Common myeloid progenitor, CD34-positive (primary cell): ENCODE data around the gene AKR7A3.
"Not testable (repeated sequence)": the region's sequence is repeated elsewhere in the genome, so short reads cannot be mapped to it uniquely, and the experiment has no call there.

Experiments
- CTCF ChIA-PET: fragments of 350-600 bp; sonication (Branson Sonifier 250); formaldehyde crosslinking; loops from one replicate; lab custom pipeline; 2021; ENCODE audit warnings: antibody characterized with exemption; lab: Charles Lee
- POLR2A ChIA-PET: fragments of 350-600 bp; sonication (Branson Sonifier 250); formaldehyde crosslinking; loops from one replicate; lab custom pipeline; 2021; ENCODE audit warnings: antibody characterized with exemption; lab: Charles Lee
- DNase-seq, 3 donors: peaks; one replicate each; pipeline versions ENCODE4 v3.0.0 to v3.0.0-alpha.2; 2013
- H3K27ac ChIP-seq, 2 experiments: 1 replicate in 1 of 2; 2 replicates in 1 of 2; pipeline ENCODE4 v1.7.0; 2013; ENCODE audit warnings: inconsistent platforms in 2 of 2, low read length in 2 of 2, mild to moderate bottlenecking in 2 of 2, low read depth in 1 of 2, moderate library complexity in 1 of 2; ENCODE audit not compliant: severe bottlenecking in 2 of 2, insufficient read depth in 1 of 2, poor library complexity in 1 of 2
- H3K27me3 ChIP-seq, 5 experiments: replicated peaks in 2 of 5; 1 replicate in 3 of 5; 2 replicates in 2 of 5; pipeline versions ENCODE4 v1.6.1 to v1.7.0; 2013; ENCODE audit warnings: low read length in 4 of 5, mild to moderate bottlenecking in 2 of 5, moderate library complexity in 2 of 5, inconsistent platforms in 1 of 5; ENCODE audit not compliant: insufficient read depth in 5 of 5, control insufficient read depth in 4 of 5
- H3K36me3 ChIP-seq, 4 experiments: 1 replicate in 2 of 4; 2 replicates in 2 of 4; pipeline versions ENCODE4 v1.6.1 to v1.7.0; 2013; ENCODE audit warnings: low read length in 3 of 4, control low read depth in 1 of 4, mild to moderate bottlenecking in 1 of 4; ENCODE audit not compliant: control insufficient read depth in 4 of 4, insufficient read depth in 4 of 4
- H3K4me1 ChIP-seq, 4 experiments: 1 replicate in 3 of 4; 2 replicates in 1 of 4; pipeline versions ENCODE4 v1.6.1 to v1.7.1; 2013; ENCODE audit warnings: low read length in 3 of 4, mild to moderate bottlenecking in 3 of 4, control low read depth in 1 of 4, inconsistent platforms in 1 of 4, moderate library complexity in 1 of 4; ENCODE audit not compliant: control insufficient read depth in 4 of 4, insufficient read depth in 4 of 4; ENCODE audit errors: control extremely low read depth in 1 of 4
- H3K4me3 ChIP-seq, 7 experiments: 1 replicate in 4 of 7; 2 replicates in 3 of 7; pipeline versions ENCODE4 v1.5.1 to v1.7.0; 2013; ENCODE audit warnings: mild to moderate bottlenecking in 7 of 7, low read length in 6 of 7, moderate library complexity in 6 of 7, inconsistent platforms in 2 of 7, low read depth in 2 of 7, control low read depth in 1 of 7; ENCODE audit not compliant: insufficient read depth in 4 of 7, control insufficient read depth in 1 of 7; ENCODE audit errors: extremely low read depth in 1 of 7
- H3K9me3 ChIP-seq, 5 experiments: 1 replicate in 4 of 5; 2 replicates in 1 of 5; pipeline versions ENCODE4 v1.6.1 to v1.7.1; 2013; ENCODE audit warnings: low read length in 4 of 5, mild to moderate bottlenecking in 2 of 5, inconsistent platforms in 1 of 5, low read depth in 1 of 5, moderate library complexity in 1 of 5; ENCODE audit not compliant: control insufficient read depth in 4 of 5, insufficient read depth in 2 of 5; ENCODE audit errors: control extremely low read depth in 1 of 5
- WGBS: methylation state at CpG from one replicate; pipeline ENCODE4 v1.1.5; 2013; ENCODE audit not compliant: insufficient coverage; 5-methylcytosine and 5-hydroxymethylcytosine counted together

AKR7A3 gene

DNA sequence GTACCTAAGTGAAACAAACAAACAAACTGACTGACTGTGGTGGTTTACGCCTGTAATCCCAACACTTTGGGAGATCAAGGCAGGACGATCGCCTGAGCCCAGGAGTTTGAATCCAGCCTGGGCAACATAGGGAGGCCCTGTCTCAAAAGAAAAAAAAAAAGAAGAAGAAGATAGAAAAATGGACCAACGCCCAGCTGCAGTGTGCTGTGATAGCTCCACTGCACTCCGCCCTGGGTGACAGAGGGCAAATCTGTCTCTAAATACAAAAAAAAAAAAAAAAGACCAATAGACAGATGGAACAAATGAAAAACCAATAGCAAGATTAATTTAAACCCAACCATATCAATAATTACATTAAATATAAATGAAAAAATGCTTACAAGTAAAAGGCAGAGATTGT, 13.9 kb downstream of the AKR7A3 start:
- peaks cover 0 to 7% (median 2%) of the 10 kb centered on the region in 4 experiments for H3K4me1 ChIP-seq
- H3K9me3 ChIP-seq, result peaks cover 0 to 15% (median 4%) of the 10 kb centered on the region in 5 experiments
- peak overlapping the region in 3 of 7 experiments; percentile 36 to 66 (median 64) for H3K4me3 ChIP-seq
- ChIA-PET CTCF (no interaction called here), POLR2A (no interaction called here)
- H3K27ac ChIP-seq, result no peak overlapping the region
- 100% methylated on average over 3 of the region's 5 CpGs for WGBS
- no peaks in the 10 kb centered on the region for H3K36me3 ChIP-seq
- DNase-seq, result no peak
- H3K27me3 ChIP-seq, result peaks cover 0 to 24% (median 10%) of the 10 kb centered on the region in 5 experiments

DNA sequence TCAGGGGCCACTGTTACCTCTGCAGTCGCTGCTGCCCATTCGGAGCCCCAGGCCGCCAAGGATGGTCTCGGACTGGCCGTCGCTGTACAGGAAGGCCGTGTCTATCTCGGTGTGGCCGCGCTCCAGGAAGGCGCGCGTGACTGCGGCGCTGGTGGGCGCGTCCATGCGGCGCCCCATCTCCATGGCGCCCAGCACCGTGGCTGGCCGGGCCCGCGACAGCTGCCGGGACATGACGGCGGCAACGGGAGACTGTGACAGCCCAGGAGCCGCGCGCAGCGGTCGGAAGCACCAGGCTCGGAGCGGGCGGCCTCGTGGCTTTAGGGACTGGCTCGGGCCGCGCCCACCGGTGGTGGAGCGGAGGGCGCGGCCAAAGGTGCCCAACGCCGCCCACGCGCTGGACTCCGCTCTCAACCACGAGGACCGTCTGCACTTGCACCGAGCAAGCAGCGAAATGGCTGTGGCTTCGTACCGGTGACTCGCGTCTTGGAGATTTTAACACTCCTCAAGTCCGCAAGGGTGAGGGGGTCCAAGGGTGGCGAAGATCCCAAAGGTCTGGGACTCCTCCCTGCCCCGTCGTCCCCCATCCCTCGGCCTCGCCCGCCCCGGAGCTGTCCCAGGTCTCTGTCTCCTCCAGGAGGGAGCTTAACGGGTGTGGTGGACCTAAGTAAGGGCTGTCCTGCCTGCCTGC, 14.6 kb downstream of the AKR7A3 start:
- H3K27me3 ChIP-seq, result peaks cover 0 to 24% (median 10%) of the 10 kb centered on the region in 5 experiments
- POLR2A ChIA-PET, H3K36me3 ChIP-seq, H3K27ac ChIP-seq, CTCF ChIA-PET, H3K4me1 ChIP-seq: not testable (repeated sequence)
- H3K9me3 ChIP-seq, result peaks cover 0 to 15% (median 4%) of the 10 kb centered on the region in 5 experiments
- peak overlapping the region in 4 of 7 experiments; percentile 1 to 66 (median 50) for H3K4me3 ChIP-seq
- DNase-seq, result peak in 2 of 3 donors; percentile 17 to 42
- WGBS, result 9% methylated on average over 44 of the region's 66 CpGs

DNA sequence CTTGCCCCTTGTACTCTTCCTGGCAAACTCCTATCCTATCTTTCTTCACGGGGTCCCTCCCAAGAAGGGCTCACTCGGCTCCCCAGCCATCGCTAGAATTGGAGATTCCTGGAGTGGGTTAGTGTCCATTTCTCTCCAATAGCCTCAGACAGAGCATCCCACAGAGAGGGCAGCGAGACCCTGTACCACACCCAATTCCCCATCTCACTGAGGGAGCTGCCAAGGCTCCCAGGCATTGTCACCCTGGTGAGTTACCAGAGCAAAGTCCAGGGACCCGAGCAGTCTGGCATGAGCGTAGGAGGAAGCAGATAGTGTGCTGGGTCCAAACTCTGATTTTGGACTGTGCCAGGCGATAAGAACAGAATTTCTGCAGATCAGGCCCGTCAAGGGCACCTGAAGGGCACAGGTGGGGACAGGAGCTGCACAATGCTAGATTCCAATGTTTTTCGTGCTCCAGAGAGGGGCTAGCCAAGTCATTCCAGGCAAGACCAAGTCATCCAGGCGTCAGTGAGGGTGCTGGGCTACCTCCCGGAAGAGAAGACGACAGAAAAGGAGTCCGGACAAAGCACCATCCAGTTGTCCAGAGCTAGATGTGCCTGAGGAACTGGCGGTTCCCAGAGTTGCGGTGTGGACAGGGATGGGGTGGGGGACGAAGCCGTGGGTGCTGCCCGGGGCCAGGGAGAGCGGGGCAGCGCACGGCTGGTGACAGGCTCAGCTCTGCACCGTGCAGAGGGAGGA, 15.3 kb downstream of the AKR7A3 start:
- Histone ChIP-seq H3K36me3 (no peaks in the 10 kb centered on the region), H3K27me3 (peaks cover 0 to 24% (median 10%) of the 10 kb centered on the region in 5 experiments), H3K4me1 (peaks cover 0 to 7% (median 2%) of the 10 kb centered on the region in 4 experiments), H3K4me3 (peak overlapping the region in 2 of 7 experiments; percentile 28 to 36), H3K9me3 (peaks cover 0 to 15% (median 4%) of the 10 kb centered on the region in 5 experiments), H3K27ac (no peak overlapping the region)
- CTCF ChIA-PET, result no interaction called here
- POLR2A ChIA-PET, result no interaction called here
- no peak for DNase-seq
- 90% methylated on average over 15 of the region's 22 CpGs for WGBS

DNA sequence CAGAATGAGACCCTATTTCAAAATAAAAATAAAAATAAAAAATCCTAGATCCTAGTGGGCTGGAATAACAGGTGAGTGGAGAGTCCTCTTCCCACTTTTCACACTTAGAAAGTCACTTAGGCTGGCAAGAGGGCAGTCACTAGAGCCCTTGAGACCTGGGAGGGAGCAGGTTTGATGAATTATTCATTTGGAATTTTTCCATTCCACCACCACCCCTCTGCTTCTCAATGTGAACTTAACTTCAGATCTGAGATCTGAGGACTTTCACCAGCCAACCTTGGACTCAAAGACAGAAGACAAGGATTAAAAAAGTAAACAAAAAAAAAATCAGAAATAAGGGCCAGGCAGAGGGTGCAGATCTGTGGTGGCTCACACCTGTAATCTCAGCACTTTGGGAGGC, 16.5 kb downstream of the AKR7A3 start:
- H3K27ac ChIP-seq, result no peak overlapping the region
- POLR2A ChIA-PET, result no interaction called here
- CTCF ChIA-PET, result interaction anchor here (0.7 kb wide), 1 partner anchor 324 kb away, joined by 4 read pairs; no protein-coding TSS in a partner anchor
- H3K4me3 ChIP-seq, result no peak overlapping the region
- no peaks in the 10 kb centered on the region for H3K36me3 ChIP-seq
- peaks cover 0 to 7% (median 2%) of the 10 kb centered on the region in 4 experiments for H3K4me1 ChIP-seq
- peaks cover 0 to 24% (median 10%) of the 10 kb centered on the region in 5 experiments for H3K27me3 ChIP-seq
- DNase-seq, result no peak
- peaks cover 0 to 12% (median 4%) of the 10 kb centered on the region in 5 experiments for H3K9me3 ChIP-seq

- DNase-seq, CTCF ChIA-PET, H3K4me3 ChIP-seq, H3K36me3 ChIP-seq, H3K27ac ChIP-seq, H3K4me1 ChIP-seq, H3K9me3 ChIP-seq, POLR2A ChIA-PET: not testable (repeated sequence)
- 97% methylated on average over 6 of the region's 6 CpGs for WGBS
- peaks cover 0 to 21% (median 10%) of the 10 kb centered on the region in 5 experiments for H3K27me3 ChIP-seq
These were observed 18.2 kb downstream of the AKR7A3 start for GRCh38 chr1:19270343-19270730.

GRCh38 chr1:19269427-19270342, 18.9 kb downstream of the AKR7A3 start:
- WGBS, result 89% methylated on average over 5 of the region's 9 CpGs
- H3K4me3 ChIP-seq, H3K4me1 ChIP-seq, POLR2A ChIA-PET, H3K9me3 ChIP-seq, DNase-seq, H3K27ac ChIP-seq, H3K36me3 ChIP-seq: not testable (repeated sequence)
- H3K27me3 ChIP-seq, result peaks cover 0 to 16% (median 10%) of the 10 kb centered on the region in 5 experiments
- CTCF ChIA-PET, result interaction anchor here (0.6 kb wide), 1 partner anchor 14 kb away, joined by 3 read pairs; no protein-coding TSS in a partner anchor
